GM12801 (cell line): ENCODE measurements around the gene GPBP1.

Experiments used
- TF ChIP-seq, protein P1 (sequence below): IDR thresholded peaks from one replicate; pipeline ENCODE4 v1.5.1; 2011; ENCODE audit warnings: control low read depth; ENCODE audit not compliant: insufficient read length; ENCODE audit errors: extremely low read depth

GPBP1 gene

GRCh38 chr5:57299986-57300385 is 126.1 kb downstream of the GPBP1 start:
- TF ChIP-seq, protein P1, sequence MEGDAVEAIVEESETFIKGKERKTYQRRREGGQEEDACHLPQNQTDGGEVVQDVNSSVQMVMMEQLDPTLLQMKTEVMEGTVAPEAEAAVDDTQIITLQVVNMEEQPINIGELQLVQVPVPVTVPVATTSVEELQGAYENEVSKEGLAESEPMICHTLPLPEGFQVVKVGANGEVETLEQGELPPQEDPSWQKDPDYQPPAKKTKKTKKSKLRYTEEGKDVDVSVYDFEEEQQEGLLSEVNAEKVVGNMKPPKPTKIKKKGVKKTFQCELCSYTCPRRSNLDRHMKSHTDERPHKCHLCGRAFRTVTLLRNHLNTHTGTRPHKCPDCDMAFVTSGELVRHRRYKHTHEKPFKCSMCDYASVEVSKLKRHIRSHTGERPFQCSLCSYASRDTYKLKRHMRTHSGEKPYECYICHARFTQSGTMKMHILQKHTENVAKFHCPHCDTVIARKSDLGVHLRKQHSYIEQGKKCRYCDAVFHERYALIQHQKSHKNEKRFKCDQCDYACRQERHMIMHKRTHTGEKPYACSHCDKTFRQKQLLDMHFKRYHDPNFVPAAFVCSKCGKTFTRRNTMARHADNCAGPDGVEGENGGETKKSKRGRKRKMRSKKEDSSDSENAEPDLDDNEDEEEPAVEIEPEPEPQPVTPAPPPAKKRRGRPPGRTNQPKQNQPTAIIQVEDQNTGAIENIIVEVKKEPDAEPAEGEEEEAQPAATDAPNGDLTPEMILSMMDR, result no peak

GRCh38 chr5:57302164-57302563 is 128.3 kb downstream of the GPBP1 start:
- TF ChIP-seq, protein P1, result no peak

DNA sequence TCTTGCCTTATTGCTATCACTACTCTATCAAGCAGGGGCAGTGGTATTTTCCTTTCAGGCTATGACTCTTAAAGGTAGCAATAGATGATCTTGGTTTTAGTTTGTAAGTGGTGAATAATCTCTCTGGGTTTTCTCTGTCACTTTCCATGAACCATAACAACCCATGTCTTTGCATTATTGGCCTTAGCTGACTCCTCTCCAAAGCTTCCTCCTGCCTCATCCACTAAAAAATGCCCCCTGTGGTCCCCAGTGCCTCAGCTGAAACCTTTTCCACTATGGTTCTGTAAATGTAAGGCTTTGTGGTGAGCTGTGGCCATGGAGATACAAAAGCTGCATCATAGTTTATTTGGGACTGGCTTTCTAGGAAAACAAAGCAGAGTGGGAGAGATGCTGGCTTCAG is 128.8 kb downstream of the GPBP1 start:
- TF ChIP-seq, protein P1, result no peak

DNA sequence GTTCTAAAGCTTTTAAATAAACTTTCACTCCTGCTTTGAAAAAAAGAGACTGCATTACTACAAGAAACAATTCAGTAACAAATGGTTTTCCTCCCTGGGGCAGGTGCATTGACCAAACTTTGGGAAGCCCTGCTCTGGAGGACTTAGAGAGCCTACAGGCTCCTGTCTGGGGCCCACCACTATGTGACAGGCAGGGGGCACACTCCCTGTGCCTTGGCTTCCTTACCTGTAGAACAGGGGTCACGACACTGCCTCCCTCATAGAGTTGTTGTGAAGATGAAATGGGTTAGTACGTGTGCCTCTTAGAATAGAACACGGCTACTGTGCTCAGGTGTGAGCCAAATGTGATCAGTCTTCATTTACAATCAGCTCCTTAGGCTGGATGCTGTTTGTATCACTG is 130.1 kb downstream of the GPBP1 start:
- TF ChIP-seq, protein P1, result no peak

- TF ChIP-seq, protein P1, result no peak
Observed at GRCh38 chr5:57304931-57305330, 131.1 kb downstream of the GPBP1 start.

GRCh38 chr5:57306359-57306758 is 132.5 kb downstream of the GPBP1 start:
- TF ChIP-seq, protein P1, result no peak

- TF ChIP-seq, protein P1, result no peak
Observed at GRCh38 chr5:57307516-57307915, 133.7 kb downstream of the GPBP1 start.

- TF ChIP-seq, protein P1, result no peak
Observed at GRCh38 chr5:57311251-57311650, 137.4 kb downstream of the GPBP1 start.
